NCI-H69 (cell line): ENCODE results near the gene PDZD2.

Experiments used
- DNase-seq: peaks from one replicate; lab custom pipeline; 2025; lab: John Stamatoyannopoulos, UW

The PDZD2 gene

GRCh38 chr5:31824869-31825517 is 186.1 kb downstream of the PDZD2 start:
- peak; percentile 17 for DNase-seq

GRCh38 chr5:31825518-31826068 is 186.7 kb downstream of the PDZD2 start:
- peak; percentile 74 for DNase-seq

- DNase-seq, result no peak
These were observed 188.9 kb downstream of the PDZD2 start for GRCh38 chr5:31827867-31828266.

- DNase-seq, result no peak
These were observed 194.0 kb downstream of the PDZD2 start for GRCh38 chr5:31832966-31833365.

- DNase-seq, result no peak
These were observed 194.8 kb downstream of the PDZD2 start for GRCh38 chr5:31833710-31834109.

- DNase-seq, result no peak
These were observed 205.9 kb downstream of the PDZD2 start for GRCh38 chr5:31844622-31845345.

GRCh38 chr5:31845361-31845760 is 206.4 kb downstream of the PDZD2 start:
- DNase-seq, result no peak

GRCh38 chr5:31846934-31847333 is 208.0 kb downstream of the PDZD2 start:
- no peak for DNase-seq

GRCh38 chr5:31847354-31847753 is 208.4 kb downstream of the PDZD2 start:
- no peak for DNase-seq

GRCh38 chr5:31850981-31851689 is 212.2 kb downstream of the PDZD2 start:
- DNase-seq, result no peak

- DNase-seq, result peak; percentile 38
These were observed 214.6 kb downstream of the PDZD2 start for GRCh38 chr5:31853398-31854135.

GRCh38 chr5:31854181-31855133 is 215.5 kb downstream of the PDZD2 start:
- DNase-seq, result peak; percentile 60

GRCh38 chr5:31855134-31856040 is 216.5 kb downstream of the PDZD2 start:
- no peak for DNase-seq

GRCh38 chr5:31859096-31859495 is 220.2 kb downstream of the PDZD2 start:
- no peak for DNase-seq

- DNase-seq, result no peak
These were observed 221.3 kb downstream of the PDZD2 start for GRCh38 chr5:31860278-31860677.

GRCh38 chr5:31860726-31861433 is 221.9 kb downstream of the PDZD2 start:
- DNase-seq, result no peak

GRCh38 chr5:31861601-31862000 is 222.7 kb downstream of the PDZD2 start:
- DNase-seq, result no peak

GRCh38 chr5:31863991-31864411 is 225.1 kb downstream of the PDZD2 start:
- no peak for DNase-seq

GRCh38 chr5:31866166-31866565 is 227.2 kb downstream of the PDZD2 start:
- DNase-seq, result no peak
